Prostate gland (tissue), 2 donors: Measurements from ENCODE around the gene SIPA1. TPM values are rescaled to one million over a fixed set of nuclear protein-coding genes. Genes with fewer than 3 reads are reported as not detected.
A peak's percentile ranks its signal among the peaks of the same experiment; 100 is the strongest.

Experiments
- DNase-seq: peaks from one replicate; pipeline ENCODE4 v3.0.0-alpha.2; 2019; ENCODE audit warnings: low spot score
- H3K27ac ChIP-seq, 2 donors: fragments of 200-600 bp; sonication (generic); 2 replicates each; pipeline ENCODE4 v1.5.1; 2017 to 2019
- H3K27me3 ChIP-seq: fragments of 200-600 bp; sonication (generic); replicated peaks from 2 replicates; pipeline ENCODE4 v1.5.1; 2019; ENCODE audit not compliant: insufficient read depth
- H3K36me3 ChIP-seq, 2 donors: fragments of 200-600 bp; sonication (generic); 1 replicate in 1 of 2; 2 replicates in 1 of 2; pipeline versions ENCODE4 v1.5.1 to v1.8.1; 2017 to 2019
- H3K4me1 ChIP-seq: fragments of 200-600 bp; sonication (generic); replicated peaks from 2 replicates; pipeline ENCODE4 v1.5.1; 2019
- H3K4me3 ChIP-seq, 2 donors: fragments of 200-600 bp; sonication (generic); 2 replicates each; pipeline ENCODE4 v1.5.1; 2017 to 2019
- H3K9me3 ChIP-seq: fragments of 200-600 bp; sonication (generic); 2 replicates; pipeline ENCODE4 v1.5.1; 2017
- POLR2A ChIP-seq: fragments of 450-650 bp; IDR thresholded peaks from one replicate; pipeline ENCODE4 v1.6.1; 2016; ENCODE audit warnings: antibody characterized with exemption, mild to moderate bottlenecking
- POLR2AphosphoS5 ChIP-seq: sonication (generic); formaldehyde crosslinking; IDR thresholded peaks from one replicate; pipeline ENCODE4 v1.6.1; 2017; ENCODE audit warnings: antibody characterized with exemption
- WGBS: methylation state at CpG from one replicate; pipeline ENCODE4 v1.1.5; 2018; 5-methylcytosine and 5-hydroxymethylcytosine counted together
- intact Hi-C: fragments of 100-400 bp; cut with DNase I; formaldehyde crosslinking; loops from one replicate; pipeline ENCODE4 v1.14.2; 2022
- total RNA-seq, 2 donors: library from RNA; depleted of rRNA; stranded (reverse); fragments of >200 nt; gene quantifications; one replicate each; pipeline ENCODE4 v1.1.0, GENCODE V29; 2016
- TF ChIP-seq, protein P1 (sequence below), 4 experiments: fragments of 200-600 bp in 2 of 4; fragments of 450-650 bp in 2 of 4; sonication (generic) in 2 of 4; IDR thresholded peaks; 1 replicate in 3 of 4; 2 replicates in 1 of 4; pipeline ENCODE4 v1.5.1; 2016 to 2019; ENCODE audit warnings: antibody characterized with exemption in 4 of 4, mild to moderate bottlenecking in 2 of 4, moderate library complexity in 2 of 4

SIPA1 gene
- total RNA-seq, 2 donors from 2014 or later = 38.2 to 45.2 TPM

- intact Hi-C loops = loop anchor here (5.0 kb wide), 1 partner anchor 36 kb away; no protein-coding TSS in a partner anchor
- H3K36me3 ChIP-seq = peaks cover 14 to 32% of the 10 kb centered on the region in 2 donors
- no peaks in the 10 kb centered on the region for H3K27me3 ChIP-seq
- peaks cover 26% of the 10 kb centered on the region for H3K4me1 ChIP-seq
- TF ChIP-seq POLR2A (no peak), POLR2AphosphoS5 (no peak)
- TF ChIP-seq, protein P1, sequence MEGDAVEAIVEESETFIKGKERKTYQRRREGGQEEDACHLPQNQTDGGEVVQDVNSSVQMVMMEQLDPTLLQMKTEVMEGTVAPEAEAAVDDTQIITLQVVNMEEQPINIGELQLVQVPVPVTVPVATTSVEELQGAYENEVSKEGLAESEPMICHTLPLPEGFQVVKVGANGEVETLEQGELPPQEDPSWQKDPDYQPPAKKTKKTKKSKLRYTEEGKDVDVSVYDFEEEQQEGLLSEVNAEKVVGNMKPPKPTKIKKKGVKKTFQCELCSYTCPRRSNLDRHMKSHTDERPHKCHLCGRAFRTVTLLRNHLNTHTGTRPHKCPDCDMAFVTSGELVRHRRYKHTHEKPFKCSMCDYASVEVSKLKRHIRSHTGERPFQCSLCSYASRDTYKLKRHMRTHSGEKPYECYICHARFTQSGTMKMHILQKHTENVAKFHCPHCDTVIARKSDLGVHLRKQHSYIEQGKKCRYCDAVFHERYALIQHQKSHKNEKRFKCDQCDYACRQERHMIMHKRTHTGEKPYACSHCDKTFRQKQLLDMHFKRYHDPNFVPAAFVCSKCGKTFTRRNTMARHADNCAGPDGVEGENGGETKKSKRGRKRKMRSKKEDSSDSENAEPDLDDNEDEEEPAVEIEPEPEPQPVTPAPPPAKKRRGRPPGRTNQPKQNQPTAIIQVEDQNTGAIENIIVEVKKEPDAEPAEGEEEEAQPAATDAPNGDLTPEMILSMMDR (IDR thresholded peaks at IDR 0.05) = no peak
- DNase-seq = no peak
- H3K27ac ChIP-seq = no peak overlapping the region
- H3K4me3 ChIP-seq = peak overlapping the region; percentile 75 to 90
- 62% methylated on average over 10 of the region's 10 CpGs for WGBS
- no peaks in the 10 kb centered on the region for H3K9me3 ChIP-seq
Observed at GRCh38 chr11:65616575-65617001, 21.3 kb upstream of the SIPA1 start.

DNA sequence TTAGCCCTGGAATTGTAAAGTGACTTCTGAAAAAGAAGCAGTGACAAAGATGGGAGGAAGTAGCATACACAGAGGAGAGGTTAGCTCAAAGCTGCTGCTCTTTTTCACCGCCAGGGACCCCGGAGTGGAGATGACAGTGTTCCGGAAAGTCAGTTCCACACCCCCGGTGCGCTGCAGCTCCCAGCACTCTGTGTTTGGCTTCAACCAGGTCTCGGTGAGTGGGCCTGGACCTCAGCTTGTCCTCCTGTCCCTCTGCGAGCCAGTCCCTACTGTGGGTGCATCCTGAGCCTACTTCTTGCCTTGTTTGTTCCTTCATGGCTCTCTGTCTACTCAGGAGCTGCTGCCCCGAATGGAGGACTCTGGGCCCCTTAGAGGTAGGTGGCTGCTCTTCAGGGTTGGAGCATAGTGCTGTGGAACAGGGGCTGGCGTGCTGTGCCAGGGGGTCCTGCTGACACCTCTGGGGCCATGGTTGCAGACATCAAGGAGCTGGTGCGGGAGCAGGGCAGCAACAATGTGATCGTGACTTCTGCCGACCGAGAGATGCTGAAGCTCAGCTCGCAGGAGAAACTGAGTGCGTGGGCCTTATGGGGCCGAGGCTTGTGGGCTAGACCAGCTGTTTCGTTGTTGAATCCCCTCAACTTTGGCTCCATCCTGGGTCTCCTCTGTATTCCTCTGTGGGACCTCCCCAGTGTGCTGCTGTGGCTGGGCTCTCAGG lies 20.6 kb upstream of the SIPA1 start:
- intact Hi-C loops = loop anchor here (5.0 kb wide), 1 partner anchor 35 kb away; no protein-coding TSS in a partner anchor
- Histone ChIP-seq H3K27ac (no peak overlapping the region), H3K27me3 (no peaks in the 10 kb centered on the region), H3K36me3 (peaks cover 14 to 32% of the 10 kb centered on the region in 2 donors), H3K4me1 (peaks cover 19% of the 10 kb centered on the region), H3K4me3 (no peak overlapping the region), H3K9me3 (no peaks in the 10 kb centered on the region)
- 93% methylated on average over 17 of the region's 17 CpGs for WGBS
- TF ChIP-seq POLR2AphosphoS5 (no peak), POLR2A (no peak)
- TF ChIP-seq, protein P1 (IDR thresholded peaks at IDR 0.05) = no peak
- no peak for DNase-seq

DNA sequence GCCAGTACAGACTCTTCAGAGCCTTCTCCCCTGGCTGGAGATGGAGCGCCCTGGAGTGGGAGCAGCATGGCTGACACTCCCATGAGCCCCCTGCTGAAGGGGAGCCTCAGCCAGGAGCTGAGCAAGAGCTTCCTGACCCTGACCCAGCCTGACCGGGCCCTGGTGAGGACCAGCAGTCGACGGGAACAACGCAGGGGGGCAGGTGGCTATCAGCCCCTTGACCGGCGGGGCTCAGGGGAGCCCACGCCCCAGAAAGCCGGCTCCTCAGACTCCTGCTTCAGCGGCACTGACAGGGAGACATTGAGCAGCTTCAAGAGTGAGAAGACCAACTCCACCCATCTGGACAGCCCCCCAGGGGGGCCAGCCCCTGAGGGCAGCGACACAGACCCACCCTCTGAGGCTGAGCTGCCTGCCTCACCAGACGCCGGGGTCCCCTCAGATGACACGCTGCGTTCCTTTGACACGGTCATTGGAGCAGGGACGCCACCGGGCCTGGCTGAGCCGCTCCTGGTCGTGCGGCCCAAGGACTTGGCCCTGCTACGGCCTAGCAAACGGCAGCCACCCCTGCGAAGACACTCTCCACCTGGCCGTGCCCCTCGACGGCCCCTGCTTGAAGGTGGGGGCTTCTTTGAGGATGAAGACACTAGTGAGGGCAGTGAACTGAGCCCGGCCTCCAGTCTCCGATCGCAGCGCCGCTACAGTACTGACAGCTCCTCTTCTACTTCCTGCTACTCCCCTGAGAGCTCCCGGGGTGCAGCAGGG lies 19.7 kb upstream of the SIPA1 start:
- 95% methylated on average over 21 of the region's 33 CpGs for WGBS
- H3K9me3 ChIP-seq = no peaks in the 10 kb centered on the region
- H3K27me3 ChIP-seq = no peaks in the 10 kb centered on the region
- H3K27ac ChIP-seq = no peak overlapping the region
- no peak overlapping the region for H3K4me3 ChIP-seq
- no peak for DNase-seq
- H3K36me3 ChIP-seq = peaks cover 14 to 32% of the 10 kb centered on the region in 2 donors
- intact Hi-C loops = loop anchor here (5.0 kb wide), 1 partner anchor 34 kb away; no protein-coding TSS in a partner anchor
- TF ChIP-seq POLR2A (no peak), POLR2AphosphoS5 (no peak)
- TF ChIP-seq, protein P1 (IDR thresholded peaks at IDR 0.05) = no peak
- H3K4me1 ChIP-seq = peaks cover 11% of the 10 kb centered on the region

DNA sequence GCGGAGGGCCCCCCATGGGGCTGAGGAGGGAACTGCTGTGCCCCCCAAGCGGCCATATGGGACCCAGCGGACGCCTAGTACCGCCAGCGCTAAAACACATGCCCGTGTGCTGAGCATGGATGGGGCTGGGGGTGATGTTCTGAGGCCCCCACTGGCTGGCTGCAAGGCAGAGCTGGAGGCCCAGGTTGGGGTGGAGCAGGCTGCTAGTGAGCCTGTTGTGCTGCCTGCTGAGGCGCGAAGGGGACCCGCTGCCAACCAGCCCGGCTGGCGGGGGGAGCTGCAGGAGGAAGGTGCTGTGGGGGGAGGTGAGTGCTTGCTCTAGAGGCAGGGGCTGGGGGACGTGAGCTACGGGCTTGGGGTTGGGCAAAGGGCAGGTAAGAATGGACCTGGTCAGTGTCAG lies 19.1 kb upstream of the SIPA1 start:
- no peak overlapping the region for H3K4me3 ChIP-seq
- DNase-seq = no peak
- H3K27ac ChIP-seq = no peak overlapping the region
- TF ChIP-seq POLR2AphosphoS5 (no peak), POLR2A (no peak)
- TF ChIP-seq, protein P1 (IDR thresholded peaks at IDR 0.05) = no peak
- WGBS = 87% methylated on average over 14 of the region's 14 CpGs
- peaks cover 14 to 32% of the 10 kb centered on the region in 2 donors for H3K36me3 ChIP-seq
- no peaks in the 10 kb centered on the region for H3K27me3 ChIP-seq
- H3K4me1 ChIP-seq = peaks cover 9% of the 10 kb centered on the region
- intact Hi-C loops = loop anchor here (5.0 kb wide), 1 partner anchor 34 kb away; no protein-coding TSS in a partner anchor
- no peaks in the 10 kb centered on the region for H3K9me3 ChIP-seq
